Measurements from ENCODE around the gene EPC2. TPM values are rescaled to one million over a fixed set of nuclear protein-coding genes. Genes with fewer than 3 reads are reported as not detected.

EPC2 gene
- total RNA-seq, 1 experiment from 2014 or later, result 19.6 TPM

GRCh38 chr2:148813603-148814065, 169.1 kb downstream of the EPC2 start:
- no TSS peak for BruUV-seq (replicated peaks)
- ChIA-PET POLR2A (no interaction called here), RAD21 (ENCODE audit: low non-redundant PET in 1 of 2, low total read pairs in 2 of 2, uncharacterized antibody in 2 of 2, unreplicated experiment in 2 of 2) (no interaction called here), CTCF (no interaction called here)
- TF ChIP-seq SRF (IDR thresholded peaks at IDR 0.05; ENCODE audit: low read depth) (no peak), CEBPB (IDR thresholded peaks at IDR 0.05; ENCODE audit: low read depth) (no peak), POLR2A (IDR thresholded peaks at IDR 0.05; ENCODE audit: borderline replicate concordance, extremely low read depth, insufficient read depth, insufficient read length) (no peak), CTCF (IDR thresholded peaks at IDR 0.05 in 2 of 3, conservative IDR thresholded peaks at IDR 0.05 in 1 of 3; ENCODE audit: borderline replicate concordance in 1 of 3, insufficient read depth in 1 of 3, low read depth in 2 of 3, low read length in 2 of 3) (peak in 1 of 3 experiments; percentile 29; a peak in 1 of 6 replicates), ATF3 (IDR thresholded peaks at IDR 0.05) (no peak), YY1 (IDR thresholded peaks at IDR 0.05; ENCODE audit: extremely low read depth, insufficient replicate concordance, low read depth, low read length) (no peak), TCF7L2 (IDR thresholded peaks at IDR 0.05; ENCODE audit: borderline replicate concordance, extremely low read depth, insufficient read depth, insufficient read length) (no peak)
- Histone ChIP-seq H3K4me2 (ENCODE audit: low read length) (no peak overlapping the region), H3K9me2 (ENCODE audit: insufficient read depth) (no peaks in the 10 kb centered on the region), H3K9me3 (ENCODE audit: control insufficient read depth in 1 of 2, insufficient read depth in 1 of 2, low read depth in 1 of 2, low read length in 2 of 2) (no peaks in the 10 kb centered on the region), H2AFZ (ENCODE audit: low read depth, low read length, poor library complexity, severe bottlenecking) (no peak overlapping the region), H3K9ac (ENCODE audit: low read length) (no peak overlapping the region), H3K27ac (ENCODE audit: low read depth, low read length) (no peak overlapping the region), H3K36me3 (ENCODE audit: control insufficient read depth in 1 of 2, insufficient read depth in 2 of 2, low read length in 2 of 2) (no peaks in the 10 kb centered on the region), H3K27me3 (ENCODE audit: insufficient read depth, low read length) (no peaks in the 10 kb centered on the region), H3K4me3 (replicated peaks in 1 of 2; ENCODE audit: low read depth in 1 of 2, low read length in 2 of 2) (no peak overlapping the region), H4K20me1 (ENCODE audit: insufficient read depth) (no peaks in the 10 kb centered on the region), H3K79me2 (ENCODE audit: insufficient read depth, low read length) (no peaks in the 10 kb centered on the region), H3K4me1 (ENCODE audit: control insufficient read depth in 1 of 2, insufficient read depth in 2 of 2, low read length in 2 of 2) (no peaks in the 10 kb centered on the region; a peak in 2 of 4 replicates)
- peak; percentile 55; the same call in 1 of the 2 replicates for ATAC-seq
- intact Hi-C loops (cut with micrococcal nuclease), result no loop called here
- no peak for DNase-seq (ENCODE audit: low read depth, low spot score)

All from HCT116 (cell line).